NCI-H2196 (cell line): ENCODE data around the gene TNFRSF11A.

Experiments
- DNase-seq: peaks from one replicate; lab custom pipeline; 2025; ENCODE audit not compliant: unreplicated experiment; lab: John Stamatoyannopoulos, UW

Gene TNFRSF11A

DNA sequence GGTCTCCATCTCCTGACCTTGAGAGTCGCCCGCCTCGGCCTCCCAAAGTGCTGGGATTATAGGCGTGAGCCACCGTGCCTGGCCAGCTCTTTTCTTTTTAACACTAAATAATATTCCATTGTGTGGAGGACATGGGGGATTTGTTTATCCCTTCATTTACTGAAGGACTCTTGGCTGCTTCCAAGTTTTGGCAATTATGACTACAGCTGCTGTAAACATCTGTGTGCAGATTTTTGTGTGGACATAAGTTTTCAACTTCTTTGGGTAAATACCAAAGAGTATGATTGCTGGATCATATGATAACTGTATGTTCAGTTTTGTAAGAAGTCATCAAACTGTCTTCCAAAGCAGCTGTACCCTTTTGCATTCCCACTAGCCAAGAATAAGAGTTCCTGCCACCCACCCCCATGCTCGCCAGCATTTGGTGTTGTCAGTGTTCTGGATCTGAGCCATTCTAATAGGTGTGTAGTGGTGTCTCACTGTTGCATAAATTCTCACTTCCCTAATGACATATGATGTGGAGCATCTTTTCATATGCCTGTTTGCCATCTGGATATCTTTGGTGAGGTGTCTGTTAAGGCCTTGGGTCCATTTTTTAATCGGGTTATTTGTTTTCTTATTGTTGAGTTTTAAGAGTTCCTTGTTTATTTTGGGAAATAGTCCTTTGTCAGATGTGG lies 52.2 kb downstream of the TNFRSF11A start:
- DNase-seq = no peak

DNA sequence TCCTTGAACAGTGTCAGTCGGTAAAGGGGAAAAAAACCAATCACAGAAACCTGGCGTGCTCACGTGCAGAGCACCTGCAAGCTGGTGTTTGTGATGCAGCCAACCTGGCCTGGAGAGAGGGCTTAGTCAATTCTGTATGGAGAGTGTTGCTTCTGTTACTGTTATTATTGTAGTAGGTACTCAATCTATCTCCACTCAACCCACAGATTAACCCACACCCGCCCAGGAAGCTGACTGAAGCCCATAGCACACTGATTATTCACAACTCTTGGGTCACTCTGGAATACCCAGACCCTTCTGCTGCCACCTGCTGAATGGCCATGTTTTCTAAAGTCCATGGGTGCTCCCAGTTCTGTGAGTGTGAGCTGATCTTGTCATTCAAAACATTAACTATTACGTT lies 53.9 kb downstream of the TNFRSF11A start:
- DNase-seq = no peak

DNA sequence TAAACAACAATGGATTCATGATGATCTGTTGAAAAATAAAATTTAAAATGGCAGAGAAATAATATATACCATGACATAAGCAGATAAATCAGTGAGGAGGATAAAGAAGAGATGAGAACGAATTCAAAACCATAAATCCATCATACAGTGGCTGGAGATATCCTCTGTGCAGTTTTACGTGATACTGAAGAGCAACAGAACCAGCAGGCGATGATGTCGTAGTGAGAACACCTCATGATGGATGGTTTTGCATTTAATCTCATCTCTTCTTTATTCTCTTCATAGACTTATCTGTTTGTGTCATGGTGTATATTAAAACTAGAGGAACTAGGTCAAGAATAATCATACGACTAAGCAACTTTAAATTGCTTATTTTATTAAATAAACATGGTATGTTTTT lies 56.3 kb downstream of the TNFRSF11A start:
- DNase-seq = no peak

DNA sequence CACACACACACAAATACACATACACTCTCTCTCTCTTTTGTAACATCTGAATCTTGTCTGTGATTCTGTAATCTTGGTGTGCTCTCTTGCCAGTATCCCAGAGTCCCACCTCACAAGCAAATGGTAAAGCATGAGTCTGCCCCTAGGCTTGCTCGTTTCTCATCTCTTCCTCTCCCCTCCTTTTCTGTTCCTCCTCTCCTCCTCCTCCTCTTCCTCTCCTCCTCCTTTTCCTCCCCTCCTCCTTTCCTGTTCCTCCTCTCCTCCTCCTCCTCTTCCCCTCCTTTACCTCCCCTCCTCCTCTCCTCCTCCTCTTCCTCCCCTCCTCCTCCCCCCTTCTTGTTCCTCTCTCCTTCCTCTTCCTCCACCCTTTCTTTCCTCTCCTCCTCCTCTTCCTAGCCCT lies 59.0 kb downstream of the TNFRSF11A start:
- DNase-seq = no peak

DNA sequence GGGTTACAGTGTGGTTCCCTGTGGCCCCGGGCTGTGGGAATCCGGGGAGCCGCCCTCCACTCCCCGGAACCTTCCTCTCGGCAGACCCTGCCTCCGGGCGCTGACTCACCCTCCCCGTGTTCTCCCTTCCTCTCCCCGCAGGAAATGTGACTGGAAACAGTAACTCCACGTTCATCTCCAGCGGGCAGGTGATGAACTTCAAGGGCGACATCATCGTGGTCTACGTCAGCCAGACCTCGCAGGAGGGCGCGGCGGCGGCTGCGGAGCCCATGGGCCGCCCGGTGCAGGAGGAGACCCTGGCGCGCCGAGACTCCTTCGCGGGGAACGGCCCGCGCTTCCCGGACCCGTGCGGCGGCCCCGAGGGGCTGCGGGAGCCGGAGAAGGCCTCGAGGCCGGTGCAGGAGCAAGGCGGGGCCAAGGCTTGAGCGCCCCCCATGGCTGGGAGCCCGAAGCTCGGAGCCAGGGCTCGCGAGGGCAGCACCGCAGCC lies 59.5 kb downstream of the TNFRSF11A start:
- no peak for DNase-seq

DNA sequence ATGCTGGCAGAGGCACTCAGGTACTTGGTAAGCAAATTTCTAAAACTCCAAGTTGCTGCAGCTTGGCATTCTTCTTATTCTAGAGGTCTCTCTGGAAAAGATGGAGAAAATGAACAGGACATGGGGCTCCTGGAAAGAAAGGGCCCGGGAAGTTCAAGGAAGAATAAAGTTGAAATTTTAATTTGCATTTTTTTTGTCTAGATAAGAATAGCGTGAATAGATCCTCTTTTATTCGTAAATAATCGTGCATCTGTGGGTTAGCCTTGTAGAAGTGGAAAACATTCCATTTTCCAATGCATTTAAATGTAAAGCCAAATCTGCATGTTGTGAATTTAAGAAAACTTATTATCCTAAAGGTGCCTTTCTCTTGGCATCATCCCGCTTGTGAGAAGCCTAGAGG lies 61.0 kb downstream of the TNFRSF11A start:
- DNase-seq = no peak

DNA sequence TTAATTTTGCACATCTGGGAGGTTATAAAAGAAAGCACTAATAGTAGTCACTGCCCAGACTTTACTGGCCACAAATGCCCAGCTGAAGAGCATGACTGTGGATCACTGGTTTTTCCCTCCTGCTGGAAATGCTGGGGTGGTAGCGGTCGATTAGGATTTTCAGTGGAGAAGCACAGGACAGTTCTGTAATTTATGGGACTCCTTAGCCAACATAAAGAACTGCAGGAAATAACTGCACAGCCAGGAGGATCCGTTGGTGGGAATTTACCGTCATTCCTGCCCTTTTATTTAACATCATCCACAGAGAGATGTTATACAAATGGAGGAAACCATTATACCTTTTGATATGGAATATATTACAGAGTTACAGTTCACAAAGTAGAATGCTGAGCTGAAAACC lies 61.5 kb downstream of the TNFRSF11A start:
- no peak for DNase-seq

DNA sequence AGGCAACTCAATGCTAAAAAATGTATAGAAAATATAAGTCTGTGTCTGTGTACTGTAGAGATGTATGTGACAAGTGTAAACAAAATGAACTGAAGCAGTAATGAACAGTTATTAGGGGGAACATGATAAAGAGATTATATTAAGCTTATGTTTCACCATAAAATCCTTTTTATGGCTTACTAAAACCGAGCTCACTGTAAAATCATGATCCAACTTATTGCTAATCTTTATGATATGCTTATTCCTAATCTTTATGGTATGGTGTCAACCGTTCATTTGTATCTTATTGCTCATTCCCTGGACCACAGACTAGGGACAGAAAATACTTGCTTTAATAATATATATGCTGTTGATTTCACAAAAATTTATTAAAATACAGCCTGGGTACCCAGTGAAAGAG lies 62.1 kb downstream of the TNFRSF11A start:
- DNase-seq = no peak

DNA sequence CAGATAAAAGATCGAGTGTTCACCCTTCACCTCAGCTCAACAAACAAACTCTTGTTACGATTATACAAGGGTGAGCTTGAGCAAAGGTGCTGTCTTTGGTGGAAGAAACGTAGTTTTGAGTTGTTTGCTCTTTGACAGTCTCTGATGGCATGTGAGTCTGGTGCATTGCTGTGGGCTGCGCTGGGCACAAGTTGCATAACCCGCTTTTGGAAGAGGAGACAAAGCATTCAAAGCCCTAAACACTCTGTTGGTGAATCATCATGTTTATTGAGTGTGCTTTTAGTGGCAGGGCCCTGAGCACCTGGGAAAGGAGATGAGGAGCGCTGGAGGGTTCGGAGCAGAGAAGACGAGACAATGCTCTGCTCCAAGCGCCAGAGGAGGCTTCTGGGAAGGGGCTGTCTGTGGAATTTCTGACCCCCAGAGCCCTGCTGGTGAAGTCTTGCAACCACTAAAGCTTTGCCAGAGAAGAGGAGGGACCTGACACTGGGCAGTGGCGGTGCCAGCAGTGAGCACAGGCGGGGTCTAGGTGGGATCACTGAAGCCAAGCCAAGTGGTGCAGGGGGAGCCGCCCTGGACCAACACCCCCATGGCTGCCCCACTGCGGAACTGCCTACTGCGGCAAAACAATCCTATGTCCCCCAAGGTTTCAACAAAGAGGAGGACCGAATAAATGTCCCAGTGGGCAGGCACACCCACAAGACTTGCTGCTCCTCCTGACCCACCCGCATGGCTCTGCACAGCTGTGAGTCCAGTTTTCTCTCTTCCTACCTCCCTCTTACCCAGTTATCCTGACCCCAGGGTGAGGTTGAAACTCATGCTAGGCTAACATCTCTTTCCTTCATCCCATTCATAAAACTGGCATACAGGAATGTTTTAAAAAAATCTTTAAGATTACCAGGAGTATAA lies 64.0 kb downstream of the TNFRSF11A start:
- DNase-seq = no peak

DNA sequence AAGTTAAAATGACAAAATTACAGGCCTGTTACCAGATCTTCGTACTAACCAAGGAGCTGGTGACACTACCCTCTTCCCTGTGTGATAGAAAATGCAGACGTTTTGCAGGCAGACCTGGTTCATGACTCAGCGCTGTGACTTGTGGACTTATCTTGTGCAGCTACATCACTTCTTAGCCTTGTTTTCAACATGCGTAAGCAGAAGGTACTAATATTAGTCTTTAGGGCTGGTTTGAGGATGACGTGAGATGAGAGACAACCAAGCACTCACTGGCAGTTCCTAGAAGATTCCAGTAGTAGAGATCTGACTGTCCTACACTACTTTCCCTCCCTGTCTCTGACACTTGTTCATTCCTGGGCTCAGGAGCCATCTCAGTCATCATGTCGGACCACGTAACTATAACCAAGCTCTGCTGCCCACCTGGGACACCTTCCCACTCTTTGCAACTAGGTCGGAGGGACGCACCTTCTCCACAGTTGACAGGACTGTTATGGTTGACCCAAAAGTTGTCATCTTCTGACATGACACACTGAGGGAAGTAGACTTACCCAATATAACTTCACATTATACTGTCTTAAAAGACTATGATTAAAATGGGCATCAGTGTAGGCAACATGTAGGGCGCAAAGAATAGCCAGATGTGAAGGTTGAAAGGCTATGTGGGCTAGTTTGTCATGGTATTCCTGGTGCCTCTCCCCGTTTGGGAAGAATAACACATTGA lies 64.8 kb downstream of the TNFRSF11A start:
- DNase-seq = no peak

DNA sequence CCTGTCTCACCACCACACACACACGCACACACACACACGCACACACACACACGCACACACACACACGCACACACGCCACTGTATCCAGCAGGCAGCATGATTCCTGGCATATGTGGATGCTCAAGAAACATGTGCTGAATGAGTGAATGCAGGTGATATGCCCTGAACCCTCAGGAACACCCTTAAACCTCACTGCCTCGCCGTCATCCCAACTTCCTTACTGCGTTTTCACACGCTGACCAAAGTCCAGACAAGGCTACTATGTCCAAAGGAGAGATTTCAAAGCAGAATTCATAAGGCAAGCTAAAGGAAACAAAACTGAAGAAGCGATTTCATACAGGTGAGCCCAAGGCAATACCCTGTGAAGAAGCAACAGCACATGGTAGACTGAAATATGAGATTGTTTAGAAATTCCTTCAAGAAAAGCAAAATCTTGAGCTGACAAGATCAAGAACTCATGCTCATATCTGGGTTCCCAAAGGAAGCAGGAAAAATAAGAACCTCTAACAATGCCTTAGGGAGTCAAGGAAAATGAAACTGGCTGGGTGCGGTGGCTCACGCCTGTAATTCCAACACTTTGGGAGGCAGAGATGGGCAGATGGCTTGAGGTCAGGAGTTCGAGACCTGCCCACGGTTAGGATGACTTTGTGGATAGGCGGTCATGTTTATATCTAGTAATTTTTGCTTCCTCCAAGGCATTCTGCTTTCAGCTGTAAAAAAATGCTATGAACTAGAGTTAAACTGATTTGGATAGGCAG lies 69.1 kb downstream of the TNFRSF11A start:
- DNase-seq = no peak

DNA sequence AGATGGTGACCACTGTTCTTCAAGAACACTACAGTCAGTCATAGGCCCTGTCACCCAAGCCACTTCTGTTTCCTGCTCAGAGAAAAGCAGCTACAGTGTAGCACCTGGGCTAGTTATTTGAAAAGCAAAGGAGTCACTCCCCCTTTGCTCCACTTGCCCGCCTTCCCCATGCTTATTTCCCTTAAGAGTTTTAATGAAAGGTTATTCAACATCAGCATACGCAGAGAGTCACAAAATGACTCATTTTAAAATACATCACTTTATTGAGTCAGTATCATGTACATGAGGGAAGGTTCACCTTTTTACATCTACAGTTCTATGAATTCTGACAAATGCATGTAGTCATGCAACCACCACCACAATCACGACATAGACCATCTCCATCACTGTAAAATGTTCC lies 71.3 kb downstream of the TNFRSF11A start:
- no peak for DNase-seq

DNA sequence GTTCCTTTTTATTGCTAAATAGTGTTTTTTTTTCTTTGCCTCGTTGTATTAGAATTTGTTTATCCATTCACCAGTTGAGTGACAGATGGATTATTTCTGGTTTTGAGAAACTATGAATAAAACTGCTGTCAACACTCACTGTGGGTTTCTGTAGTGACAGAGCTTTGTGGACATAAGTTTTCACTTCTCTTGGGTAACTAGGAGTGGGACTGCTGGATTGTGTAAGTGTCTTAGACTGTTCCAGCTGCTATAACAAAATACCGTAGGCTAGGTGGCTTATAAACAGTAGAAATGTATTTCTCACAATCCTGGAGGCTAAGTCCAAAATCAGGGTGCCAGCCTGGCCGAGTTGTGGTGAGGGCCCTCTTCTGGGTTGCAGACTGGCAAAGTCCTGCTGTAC lies 71.9 kb downstream of the TNFRSF11A start:
- no peak for DNase-seq

DNA sequence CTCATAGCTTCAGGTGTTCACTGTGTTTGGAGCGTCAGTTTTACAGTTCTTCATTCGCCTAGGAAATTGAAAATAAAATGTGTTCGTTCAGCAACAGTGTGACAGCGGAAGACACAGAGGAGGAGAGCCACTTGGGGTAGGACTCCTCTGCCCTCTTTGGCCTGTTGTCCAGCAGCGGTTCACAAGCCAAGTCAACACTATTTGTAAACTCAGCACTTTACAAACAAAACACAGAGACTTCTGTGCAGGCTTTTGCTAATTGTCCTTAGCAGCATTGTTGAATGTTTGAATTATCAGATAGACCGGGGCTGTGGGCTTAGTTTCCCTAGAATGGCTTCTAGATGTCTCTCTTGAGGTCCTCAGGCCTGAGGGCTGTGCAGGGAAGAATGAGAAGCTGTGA lies 73.2 kb downstream of the TNFRSF11A start:
- DNase-seq = no peak

DNA sequence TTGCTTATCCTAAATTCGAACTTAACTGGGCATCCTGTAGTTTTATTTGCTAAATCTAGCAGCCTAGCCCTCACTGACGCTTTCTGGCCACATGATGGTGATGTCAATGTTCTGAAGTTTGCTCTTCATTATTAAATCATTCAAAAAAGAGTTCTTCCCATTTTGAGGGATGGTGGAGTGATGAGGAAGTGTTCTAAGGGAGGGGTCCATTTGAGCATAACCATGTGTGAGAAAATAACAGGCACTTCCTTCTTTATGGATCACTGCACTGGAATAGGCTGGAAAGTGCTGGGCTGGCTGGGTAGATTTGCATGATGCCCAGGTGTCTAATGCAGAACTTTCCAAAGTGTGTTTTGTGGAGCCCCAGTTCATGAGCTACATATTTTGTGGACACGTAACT lies 74.2 kb downstream of the TNFRSF11A start:
- no peak for DNase-seq

DNA sequence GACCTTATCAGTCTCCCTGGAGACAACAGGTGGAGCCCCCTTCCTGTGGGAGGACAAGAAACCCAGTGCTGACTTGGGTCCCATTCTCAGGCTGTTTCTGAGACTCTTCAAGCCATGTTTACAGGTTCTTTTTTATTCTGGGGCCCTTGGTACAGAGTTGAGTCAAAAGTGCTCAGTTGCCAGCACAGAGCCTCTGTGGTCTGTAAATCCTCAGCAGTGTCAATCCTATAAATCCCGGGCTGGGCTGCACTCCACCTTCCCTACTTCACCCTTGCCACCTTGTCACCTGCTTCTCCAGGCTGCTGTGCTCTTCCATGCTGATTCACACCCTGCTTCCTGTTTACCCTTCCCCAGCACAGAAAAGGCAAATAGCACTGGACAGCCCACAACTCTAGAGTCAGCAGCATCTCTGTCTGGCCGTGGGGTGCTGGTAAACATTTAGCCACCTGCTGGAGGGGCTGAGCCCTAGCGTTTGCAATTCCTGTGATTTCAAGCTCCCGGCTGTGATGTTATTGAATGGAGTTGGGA lies 74.7 kb downstream of the TNFRSF11A start:
- no peak for DNase-seq

DNA sequence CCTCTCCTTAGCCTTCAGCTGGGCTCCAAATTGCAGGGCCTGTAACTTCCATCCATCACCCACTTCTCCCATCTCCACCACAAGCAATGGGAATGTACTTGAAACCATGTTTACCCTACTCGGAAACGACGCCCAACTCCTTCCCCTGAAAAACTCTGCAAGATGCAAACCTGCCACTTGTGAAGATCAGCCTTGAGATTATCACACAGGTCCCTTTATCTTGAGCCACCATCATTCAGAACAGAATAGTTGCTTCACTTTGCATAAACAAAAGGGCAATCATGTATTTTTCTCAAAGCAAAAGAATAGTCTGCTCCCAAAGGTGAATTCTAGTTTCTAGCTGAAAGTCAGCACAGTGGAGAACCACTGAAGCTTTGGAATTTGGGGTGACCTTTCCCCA lies 75.8 kb downstream of the TNFRSF11A start:
- no peak for DNase-seq

DNA sequence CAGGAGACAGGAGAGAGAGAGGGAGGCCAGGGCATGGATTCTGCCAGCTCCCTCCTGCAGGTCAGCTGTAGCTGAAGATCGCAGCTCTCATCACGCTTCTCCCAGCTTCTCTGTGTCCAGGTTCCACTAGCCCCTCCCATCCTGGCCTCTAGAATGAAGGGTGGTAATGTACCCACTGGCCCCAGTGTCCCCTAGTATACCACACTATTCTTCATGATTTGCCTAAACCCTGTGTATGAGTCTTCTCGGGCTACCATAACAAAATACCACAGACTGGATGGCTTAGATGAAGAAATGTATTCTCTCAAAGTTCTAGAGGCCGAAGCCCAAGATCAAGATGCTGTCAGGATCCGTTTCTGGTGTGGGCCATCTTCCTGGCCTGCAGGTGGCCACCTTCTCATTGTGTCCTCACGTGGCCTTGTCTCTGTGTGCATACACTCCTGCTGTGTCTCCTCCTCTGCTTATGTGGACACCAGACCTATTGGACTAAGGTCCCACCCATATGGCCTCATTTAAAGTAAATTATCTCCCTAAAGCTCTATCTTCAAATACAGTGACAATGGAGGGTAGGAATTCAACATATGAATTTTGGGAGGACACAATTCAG lies 77.3 kb downstream of the TNFRSF11A start:
- DNase-seq = no peak

DNA sequence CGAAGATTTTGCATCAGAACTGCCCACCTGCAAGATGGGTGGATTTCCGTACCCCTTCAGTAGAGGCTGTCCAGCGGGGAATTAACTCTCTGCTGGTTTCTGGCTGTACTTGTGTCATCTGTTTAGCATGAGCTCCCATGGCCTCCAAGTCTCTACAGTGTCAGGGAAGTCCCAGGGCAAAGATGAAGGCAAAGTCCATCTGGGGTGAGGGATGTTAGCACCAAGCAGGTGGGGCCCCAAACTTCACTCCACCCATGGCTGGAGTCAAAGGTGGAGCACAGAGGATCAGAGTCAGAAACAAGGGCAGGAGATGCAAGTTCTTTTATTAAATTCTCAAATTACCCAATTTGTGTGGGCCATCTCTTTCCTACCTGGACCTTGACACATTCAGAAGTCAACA lies 78.0 kb downstream of the TNFRSF11A start:
- DNase-seq = no peak

DNA sequence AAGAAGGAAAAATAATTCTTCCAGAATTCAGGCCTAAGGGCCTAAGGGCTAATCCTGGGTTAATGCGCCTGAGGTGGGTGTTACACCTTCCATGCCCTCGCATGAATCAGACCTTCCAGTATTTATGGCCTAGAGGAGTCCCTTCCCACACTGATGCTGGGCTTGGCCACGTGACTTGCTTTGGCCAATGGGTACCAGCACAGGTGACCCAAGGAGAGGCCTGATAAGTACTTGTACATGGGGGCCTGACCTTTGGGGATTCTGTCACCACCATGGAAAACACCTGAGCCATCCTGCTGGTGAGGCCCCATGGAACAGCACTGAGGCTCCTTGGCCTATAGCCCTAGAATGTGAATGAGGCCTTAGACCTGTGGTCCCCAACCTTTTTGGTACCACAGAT lies 79.8 kb downstream of the TNFRSF11A start:
- no peak for DNase-seq
